ENCODE measurements around the gene DDX55.

The DDX55 gene

GRCh38 chr12:123657211-123657610, 55.3 kb downstream of the DDX55 start:
- Histone ChIP-seq H3K27ac (ENCODE audit: low read depth, low read length) (no peak overlapping the region), H3K27me3 (ENCODE audit: control insufficient read depth, insufficient read depth, low read length) (no peaks in the 10 kb centered on the region), H3K9ac (ENCODE audit: low read length) (no peak overlapping the region), H3K36me3 (ENCODE audit: control insufficient read depth, insufficient read depth, low read length) (peaks cover 10% of the 10 kb centered on the region), H3K4me3 (ENCODE audit: low read length) (no peak overlapping the region), H3K4me1 (ENCODE audit: control insufficient read depth, insufficient read depth, low read length) (no peaks in the 10 kb centered on the region)

GRCh38 chr12:123659996-123660727, 58.3 kb downstream of the DDX55 start:
- Histone ChIP-seq H3K4me3 (ENCODE audit: low read length) (no peak overlapping the region), H3K9ac (ENCODE audit: low read length) (no peak overlapping the region), H3K27me3 (ENCODE audit: control insufficient read depth, insufficient read depth, low read length) (no peaks in the 10 kb centered on the region), H3K4me1 (ENCODE audit: control insufficient read depth, insufficient read depth, low read length) (no peaks in the 10 kb centered on the region), H3K27ac (ENCODE audit: low read depth, low read length) (no peak overlapping the region), H3K36me3 (ENCODE audit: control insufficient read depth, insufficient read depth, low read length) (peaks cover 7% of the 10 kb centered on the region)

DNA sequence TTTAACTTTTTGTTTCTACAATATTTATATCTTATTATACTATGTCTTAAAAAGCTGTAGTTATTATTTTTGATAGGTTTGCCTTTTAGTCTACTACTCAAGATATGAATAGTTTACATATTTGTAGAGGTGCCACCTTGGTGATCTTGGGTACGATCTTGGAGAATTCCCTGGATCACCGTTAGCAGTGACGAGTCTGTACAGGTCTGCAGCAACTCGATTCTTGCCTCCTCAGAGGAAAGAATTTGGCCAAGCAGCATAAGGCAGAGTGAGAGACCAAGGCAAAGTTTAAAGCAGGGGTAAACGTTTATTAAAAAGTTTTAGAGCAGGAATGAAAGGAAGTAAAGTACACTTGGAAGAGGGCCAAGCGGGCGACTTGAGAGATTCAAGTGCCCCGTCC, 65.9 kb downstream of the DDX55 start:
- Histone ChIP-seq H3K9ac (ENCODE audit: low read length) (no peak overlapping the region), H3K36me3 (ENCODE audit: control insufficient read depth, insufficient read depth, low read length) (no peaks in the 10 kb centered on the region), H3K4me3 (ENCODE audit: low read length) (no peak overlapping the region), H3K27ac (ENCODE audit: low read depth, low read length) (no peak overlapping the region), H3K4me1 (ENCODE audit: control insufficient read depth, insufficient read depth, low read length) (peaks cover 8% of the 10 kb centered on the region), H3K27me3 (ENCODE audit: control insufficient read depth, insufficient read depth, low read length) (no peaks in the 10 kb centered on the region)

All from rectal smooth muscle tissue (tissue), 1 donor.